Measurements from ENCODE around the gene CNTNAP5. TPM values are rescaled to one million over a fixed set of nuclear protein-coding genes. Genes with fewer than 3 reads are reported as not detected.

CNTNAP5 gene
- total and polyA plus RNA-seq, 2 experiments from 2014 or later = 0.28 TPM; not detected in 1

DNA sequence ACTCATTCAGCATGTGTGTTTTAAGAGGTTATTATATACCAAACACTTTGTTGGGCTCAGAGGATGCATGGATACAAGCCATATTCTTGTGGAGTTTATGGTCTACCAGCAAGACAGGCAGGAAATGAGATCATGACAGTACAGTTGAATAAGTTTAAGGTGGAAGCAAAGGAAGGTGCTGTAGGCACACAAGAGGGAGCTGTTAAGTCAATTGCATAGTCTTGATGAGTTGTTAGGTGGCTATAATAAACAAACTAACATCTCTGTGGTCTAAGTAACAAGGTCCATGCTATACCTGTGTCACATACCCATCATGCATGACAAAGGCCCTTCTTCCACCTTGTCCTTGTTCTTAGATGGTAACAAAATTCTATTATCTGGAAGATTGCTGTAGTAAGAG is 538.3 kb downstream of the CNTNAP5 start:
- no peak overlapping the region for H2AFZ ChIP-seq
- H3K9me2 ChIP-seq (replicated peaks; ENCODE audit: insufficient read depth) = no peaks in the 10 kb centered on the region
- no peaks in the 10 kb centered on the region for H3K79me2 ChIP-seq
- no peaks in the 10 kb centered on the region for H3K4me1 ChIP-seq (ENCODE audit: insufficient read depth)
- no peak for DNase-seq (ENCODE audit: low spot score)
- no peaks in the 10 kb centered on the region for H3K9me3 ChIP-seq (ENCODE audit: low read depth)
- TF ChIP-seq, protein P1, sequence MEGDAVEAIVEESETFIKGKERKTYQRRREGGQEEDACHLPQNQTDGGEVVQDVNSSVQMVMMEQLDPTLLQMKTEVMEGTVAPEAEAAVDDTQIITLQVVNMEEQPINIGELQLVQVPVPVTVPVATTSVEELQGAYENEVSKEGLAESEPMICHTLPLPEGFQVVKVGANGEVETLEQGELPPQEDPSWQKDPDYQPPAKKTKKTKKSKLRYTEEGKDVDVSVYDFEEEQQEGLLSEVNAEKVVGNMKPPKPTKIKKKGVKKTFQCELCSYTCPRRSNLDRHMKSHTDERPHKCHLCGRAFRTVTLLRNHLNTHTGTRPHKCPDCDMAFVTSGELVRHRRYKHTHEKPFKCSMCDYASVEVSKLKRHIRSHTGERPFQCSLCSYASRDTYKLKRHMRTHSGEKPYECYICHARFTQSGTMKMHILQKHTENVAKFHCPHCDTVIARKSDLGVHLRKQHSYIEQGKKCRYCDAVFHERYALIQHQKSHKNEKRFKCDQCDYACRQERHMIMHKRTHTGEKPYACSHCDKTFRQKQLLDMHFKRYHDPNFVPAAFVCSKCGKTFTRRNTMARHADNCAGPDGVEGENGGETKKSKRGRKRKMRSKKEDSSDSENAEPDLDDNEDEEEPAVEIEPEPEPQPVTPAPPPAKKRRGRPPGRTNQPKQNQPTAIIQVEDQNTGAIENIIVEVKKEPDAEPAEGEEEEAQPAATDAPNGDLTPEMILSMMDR (IDR thresholded peaks at IDR 0.05; ENCODE audit: poor library complexity) = no peak
- no peak for TF ChIP-seq EZH2phosphoT487 (IDR thresholded peaks at IDR 0.05; ENCODE audit: low read depth, severe bottlenecking, unreplicated experiment)
- no peak for TF ChIP-seq EZH2 (IDR thresholded peaks at IDR 0.05; ENCODE audit: borderline replicate concordance)
- no peak overlapping the region for H3K4me2 ChIP-seq
- no peaks in the 10 kb centered on the region for H3K27me3 ChIP-seq
- no peak overlapping the region for H3K27ac ChIP-seq
- no peak overlapping the region for H3K4me3 ChIP-seq
- no peaks in the 10 kb centered on the region for H4K20me1 ChIP-seq (ENCODE audit: insufficient read depth, poor library complexity, severe bottlenecking)
- no peaks in the 10 kb centered on the region for H3K36me3 ChIP-seq (replicated peaks; ENCODE audit: insufficient read depth, low read depth)

DNA sequence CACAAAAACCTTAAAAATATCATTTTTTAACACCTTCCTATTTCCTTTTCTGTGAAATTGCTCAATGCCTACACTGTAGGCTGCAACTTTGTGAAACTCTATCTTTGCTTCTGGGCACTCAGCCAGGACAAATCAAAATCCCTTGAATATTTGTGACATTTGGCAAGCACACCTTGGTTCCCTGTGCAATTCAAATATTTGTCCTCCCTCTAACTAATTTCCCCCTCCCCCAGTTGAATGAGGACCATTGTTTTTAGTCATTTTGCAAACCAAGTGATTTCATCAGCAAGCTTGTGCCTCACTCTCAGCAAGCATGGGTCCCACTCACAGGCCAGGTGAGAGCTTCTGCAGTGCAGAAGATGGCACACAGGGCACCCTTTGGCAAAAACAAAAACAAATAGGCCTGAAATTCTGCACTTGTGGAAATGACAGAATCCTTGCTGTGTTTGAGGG is 541.5 kb downstream of the CNTNAP5 start:
- TF ChIP-seq EZH2 (IDR thresholded peaks at IDR 0.05; ENCODE audit: borderline replicate concordance) = no peak
- no peak for TF ChIP-seq EZH2phosphoT487 (IDR thresholded peaks at IDR 0.05; ENCODE audit: low read depth, severe bottlenecking, unreplicated experiment)
- TF ChIP-seq, protein P1 (IDR thresholded peaks at IDR 0.05; ENCODE audit: poor library complexity) = no peak
- Histone ChIP-seq H4K20me1 (ENCODE audit: insufficient read depth, poor library complexity, severe bottlenecking) (no peaks in the 10 kb centered on the region), H3K4me3 (no peak overlapping the region), H3K27ac (no peak overlapping the region), H2AFZ (no peak overlapping the region), H3K4me2 (no peak overlapping the region), H3K9me2 (replicated peaks; ENCODE audit: insufficient read depth) (no peaks in the 10 kb centered on the region), H3K4me1 (ENCODE audit: insufficient read depth) (no peaks in the 10 kb centered on the region), H3K27me3 (no peaks in the 10 kb centered on the region), H3K36me3 (replicated peaks; ENCODE audit: insufficient read depth, low read depth) (no peaks in the 10 kb centered on the region), H3K79me2 (no peaks in the 10 kb centered on the region), H3K9me3 (ENCODE audit: low read depth) (no peaks in the 10 kb centered on the region)
- no peak for DNase-seq (ENCODE audit: low spot score)

DNA sequence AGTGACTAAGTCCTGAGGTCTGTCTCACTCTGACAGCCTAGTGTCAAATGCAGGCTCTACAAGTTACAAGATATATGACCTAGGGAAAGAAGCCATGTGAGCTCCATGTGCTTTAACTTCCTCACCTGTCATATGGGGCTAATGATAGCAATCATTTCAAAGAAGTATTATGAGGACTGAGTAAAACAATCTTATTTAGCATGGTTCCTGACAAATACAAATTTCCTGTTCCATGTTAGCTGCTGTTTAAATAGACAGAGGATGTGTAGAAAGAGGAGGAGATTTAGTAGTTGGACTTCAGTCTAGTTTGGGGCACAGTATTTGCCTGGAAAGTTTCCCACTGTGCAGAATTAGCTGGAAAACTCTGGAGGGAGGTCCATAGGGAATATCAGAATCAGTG is 545.8 kb downstream of the CNTNAP5 start:
- TF ChIP-seq EZH2 (IDR thresholded peaks at IDR 0.05; ENCODE audit: borderline replicate concordance) (no peak), EZH2phosphoT487 (IDR thresholded peaks at IDR 0.05; ENCODE audit: low read depth, severe bottlenecking, unreplicated experiment) (no peak)
- TF ChIP-seq, protein P1 (IDR thresholded peaks at IDR 0.05; ENCODE audit: poor library complexity) = no peak
- Histone ChIP-seq H3K27ac (no peak overlapping the region), H3K4me3 (no peak overlapping the region), H3K36me3 (replicated peaks; ENCODE audit: insufficient read depth, low read depth) (no peaks in the 10 kb centered on the region), H3K27me3 (no peaks in the 10 kb centered on the region), H2AFZ (no peak overlapping the region), H3K79me2 (no peaks in the 10 kb centered on the region), H3K9me3 (ENCODE audit: low read depth) (no peaks in the 10 kb centered on the region), H3K4me1 (ENCODE audit: insufficient read depth) (peaks cover 7% of the 10 kb centered on the region), H4K20me1 (ENCODE audit: insufficient read depth, poor library complexity, severe bottlenecking) (no peaks in the 10 kb centered on the region), H3K4me2 (no peak overlapping the region), H3K9me2 (replicated peaks; ENCODE audit: insufficient read depth) (no peaks in the 10 kb centered on the region)
- DNase-seq (ENCODE audit: low spot score) = no peak

DNA sequence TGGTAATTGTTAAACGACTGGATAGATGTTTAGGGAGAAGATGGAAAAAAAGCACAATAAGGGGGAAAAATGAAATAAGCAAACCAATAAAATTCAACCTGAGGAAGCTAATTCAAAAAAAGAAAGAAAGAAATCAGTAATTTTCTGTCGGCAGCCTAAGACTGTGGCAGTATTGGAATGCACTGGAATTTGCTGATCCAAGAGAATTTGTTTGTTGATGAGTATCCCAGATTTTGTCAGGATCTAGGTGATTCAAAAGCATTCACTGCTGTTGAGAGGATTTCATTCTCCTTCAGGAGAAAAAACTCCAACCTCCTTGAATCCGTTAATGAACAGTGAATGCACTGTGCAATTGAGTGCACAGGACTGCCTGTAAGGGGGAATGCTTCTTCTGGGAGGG is 546.7 kb downstream of the CNTNAP5 start:
- Histone ChIP-seq H3K4me3 (no peak overlapping the region), H2AFZ (no peak overlapping the region), H3K79me2 (no peaks in the 10 kb centered on the region), H3K4me1 (ENCODE audit: insufficient read depth) (peaks cover 7% of the 10 kb centered on the region), H3K36me3 (replicated peaks; ENCODE audit: insufficient read depth, low read depth) (no peaks in the 10 kb centered on the region), H3K4me2 (no peak overlapping the region), H4K20me1 (ENCODE audit: insufficient read depth, poor library complexity, severe bottlenecking) (no peaks in the 10 kb centered on the region), H3K9me3 (ENCODE audit: low read depth) (no peaks in the 10 kb centered on the region), H3K9me2 (replicated peaks; ENCODE audit: insufficient read depth) (no peaks in the 10 kb centered on the region), H3K27ac (no peak overlapping the region), H3K27me3 (no peaks in the 10 kb centered on the region)
- TF ChIP-seq, protein P1 (IDR thresholded peaks at IDR 0.05; ENCODE audit: poor library complexity) = no peak
- TF ChIP-seq EZH2 (IDR thresholded peaks at IDR 0.05; ENCODE audit: borderline replicate concordance) (no peak), EZH2phosphoT487 (IDR thresholded peaks at IDR 0.05; ENCODE audit: low read depth, severe bottlenecking, unreplicated experiment) (no peak)
- DNase-seq (ENCODE audit: low spot score) = no peak
- 85% methylated on average over 3 of the region's 3 CpGs for WGBS (ENCODE audit: low lambda C conversion rate, missing lambda C conversion rate)
